ENCODE data around the gene NFIA.

DNA sequence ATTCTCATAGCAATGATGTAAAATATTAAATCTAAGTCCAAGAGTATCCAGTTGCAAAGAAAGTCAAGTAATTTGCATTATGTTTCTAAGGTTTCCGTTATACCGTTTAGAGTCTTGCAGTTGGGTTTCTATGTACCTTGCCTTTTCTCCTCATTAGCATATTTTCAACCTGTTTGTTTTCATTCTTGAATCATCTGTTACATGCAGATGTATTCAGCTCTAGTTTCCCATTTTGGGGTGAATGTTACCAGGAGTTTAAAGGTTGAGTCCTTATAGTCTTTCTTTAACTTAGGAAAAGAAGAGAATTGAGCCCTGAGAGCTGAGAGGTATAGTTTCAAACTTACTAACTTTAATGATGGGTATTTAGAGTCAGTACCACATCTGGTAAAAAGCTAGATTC lies 139.9 kb downstream of the NFIA start:
- TF ChIP-seq CTCF (IDR thresholded peaks at IDR 0.05) (no peak), POLR2A (IDR thresholded peaks at IDR 0.05) (no peak)

All from esophagus squamous epithelium (tissue), 4 donors.